NT2/D1 (cell line): Measurements from ENCODE around the gene TTC5.

Experiments used
- SUZ12 ChIP-seq: IDR thresholded peaks from 2 replicates; pipeline ENCODE4 v1.6.1; 2011; ENCODE audit not compliant: insufficient read length, insufficient read depth; ENCODE audit errors: extremely low read depth
- YY1 ChIP-seq: IDR thresholded peaks from 2 replicates; pipeline ENCODE4 v1.6.1; 2011; ENCODE audit not compliant: insufficient read length, insufficient read depth
- ZNF274 ChIP-seq: IDR thresholded peaks from 2 replicates; pipeline ENCODE4 v1.6.1; 2011; ENCODE audit warnings: mild to moderate bottlenecking, low read depth, low read length

- TF ChIP-seq ZNF274 (no peak), YY1 (no peak), SUZ12 (no peak)
These were observed 43.1 kb downstream of the TTC5 start for GRCh38 chr14:20262642-20263128.
